ENCODE data around the gene SHISAL2A. TPM values are rescaled to one million over a fixed set of nuclear protein-coding genes. Genes with fewer than 3 reads are reported as not detected.

SHISAL2A gene
- total and polyA plus RNA-seq, 4 donors = 0.14 to 0.33 (median 0.22) TPM; not detected in 1

- WGBS = 96% methylated on average over 7 of the region's 7 CpGs
- Histone ChIP-seq H3K4me3 (ENCODE audit: low read depth in 1 of 3, low read length in 3 of 3) (no peak overlapping the region), H3K9ac (ENCODE audit: low read depth in 1 of 2, low read length in 2 of 2) (no peak overlapping the region), H3K27ac (ENCODE audit: low read depth in 1 of 2, low read length in 2 of 2) (no peak overlapping the region), H3K27me3 (ENCODE audit: control insufficient read depth in 4 of 4, insufficient read depth in 4 of 4, low read length in 3 of 4) (no peaks in the 10 kb centered on the region), H3K9me3 (ENCODE audit: control insufficient read depth in 4 of 4, low read length in 3 of 4) (no peaks in the 10 kb centered on the region), H3K4me1 (ENCODE audit: control insufficient read depth in 4 of 4, insufficient read depth in 4 of 4, low read length in 3 of 4) (peaks cover 0 to 12% (median 0%) of the 10 kb centered on the region in 4 donors), H3K36me3 (ENCODE audit: control insufficient read depth in 4 of 4, insufficient read depth in 3 of 4, low read depth in 1 of 4, low read length in 3 of 4) (no peaks in the 10 kb centered on the region)
- DNase-seq (ENCODE audit: low spot score) = no peak
- TF ChIP-seq ATF3 (IDR thresholded peaks at IDR 0.05) = no peak
- no peak for TF ChIP-seq JUND (IDR thresholded peaks at IDR 0.05)
- TF ChIP-seq YY1 (IDR thresholded peaks at IDR 0.05) = no peak
- no peak for TF ChIP-seq MAX (IDR thresholded peaks at IDR 0.05)
- no peak for TF ChIP-seq TAF1 (conservative IDR thresholded peaks at IDR 0.05)
- TF ChIP-seq GABPA (IDR thresholded peaks at IDR 0.05 in 1 of 2, conservative IDR thresholded peaks at IDR 0.05 in 1 of 2) = no peak
- TF ChIP-seq HNF4A (conservative IDR thresholded peaks at IDR 0.05) = no peak
- no peak for TF ChIP-seq CTCF (IDR thresholded peaks at IDR 0.05; ENCODE audit: low read depth, low read length, missing input control)
- TF ChIP-seq SP1 (IDR thresholded peaks at IDR 0.05) = no peak
- TF ChIP-seq RAD21 (IDR thresholded peaks at IDR 0.05) = no peak
These were observed 34.2 kb upstream of the SHISAL2A start for GRCh38 chr1:52598729-52599128.

- no peak overlapping the region for H3K27ac ChIP-seq (ENCODE audit: low read depth in 1 of 2, low read length in 2 of 2)
- no peaks in the 10 kb centered on the region for H3K27me3 ChIP-seq (ENCODE audit: control insufficient read depth in 4 of 4, insufficient read depth in 4 of 4, low read length in 3 of 4)
- no peaks in the 10 kb centered on the region for H3K9me3 ChIP-seq (ENCODE audit: control insufficient read depth in 4 of 4, low read length in 3 of 4)
- H3K4me3 ChIP-seq (ENCODE audit: low read depth in 1 of 3, low read length in 3 of 3) = no peak overlapping the region
- peaks cover 0 to 12% (median 0%) of the 10 kb centered on the region in 4 donors for H3K4me1 ChIP-seq (ENCODE audit: control insufficient read depth in 4 of 4, insufficient read depth in 4 of 4, low read length in 3 of 4)
- no peak for DNase-seq (ENCODE audit: low spot score)
- WGBS = 92% methylated on average over 7 of the region's 7 CpGs
- H3K36me3 ChIP-seq (ENCODE audit: control insufficient read depth in 4 of 4, insufficient read depth in 3 of 4, low read depth in 1 of 4, low read length in 3 of 4) = no peaks in the 10 kb centered on the region
- no peak overlapping the region for H3K9ac ChIP-seq (ENCODE audit: low read depth in 1 of 2, low read length in 2 of 2)
- TF ChIP-seq CTCF (IDR thresholded peaks at IDR 0.05; ENCODE audit: low read depth, low read length, missing input control) (no peak), HNF4G (IDR thresholded peaks at IDR 0.05) (no peak), JUND (IDR thresholded peaks at IDR 0.05) (no peak), FOXA1 (IDR thresholded peaks at IDR 0.05) (no peak), NR2F2 (IDR thresholded peaks at IDR 0.05) (no peak), ZBTB33 (IDR thresholded peaks at IDR 0.05) (no peak), EGR1 (IDR thresholded peaks at IDR 0.05; ENCODE audit: low read depth in 2 of 2) (no peak)
These were observed 33.7 kb upstream of the SHISAL2A start for GRCh38 chr1:52599236-52599635.

All from liver (tissue), 9 donors.